GM12873 (cell line): ENCODE data around the gene SEZ6L.

Source experiments
- CTCF ChIP-seq: IDR thresholded peaks from 2 replicates; pipeline ENCODE4 v1.5.1; 2012; ENCODE audit warnings: low read depth, mild to moderate bottlenecking, moderate library complexity, low read length, control low read depth; ENCODE audit not compliant: insufficient read depth; ENCODE audit errors: missing control alignments

SEZ6L gene

GRCh38 chr22:26409719-26410335 is 240.6 kb downstream of the SEZ6L start:
- no peak for TF ChIP-seq CTCF

- no peak for TF ChIP-seq CTCF
Observed at GRCh38 chr22:26410386-26410785, 241.1 kb downstream of the SEZ6L start.

- no peak for TF ChIP-seq CTCF
Observed at GRCh38 chr22:26414347-26414746, 245.1 kb downstream of the SEZ6L start.

GRCh38 chr22:26416256-26416655 is 247.0 kb downstream of the SEZ6L start:
- no peak for TF ChIP-seq CTCF

GRCh38 chr22:26416670-26417276 is 247.5 kb downstream of the SEZ6L start:
- no peak for TF ChIP-seq CTCF

GRCh38 chr22:26417406-26417805 is 248.1 kb downstream of the SEZ6L start:
- TF ChIP-seq CTCF: no peak

GRCh38 chr22:26418620-26419019 is 249.4 kb downstream of the SEZ6L start:
- TF ChIP-seq CTCF: no peak
